Activated T-cell treated with anti-CD3 and anti-CD28 coated beads, Interleukin-2, amount 50 U/mL, for 1 hour (primary cell): Measurements from ENCODE around the gene METAP1D.
"Not testable (repeated sequence)": the region's sequence is repeated elsewhere in the genome, so short reads cannot be mapped to it uniquely, and the experiment has no call there.

ENCODE experiments used
- DNase-seq: peaks from one replicate; pipeline ENCODE4 v3.0.0-alpha.2; 2020

Gene METAP1D

GRCh38 chr2:172049567-172050120 is 49.9 kb downstream of the METAP1D start:
- DNase-seq, result no peak

- DNase-seq, result no peak
Observed at GRCh38 chr2:172050479-172051125, 50.8 kb downstream of the METAP1D start.

GRCh38 chr2:172052000-172052983 is 52.5 kb downstream of the METAP1D start:
- DNase-seq, result no peak

- DNase-seq, result no peak
Observed at GRCh38 chr2:172053486-172053885, 53.7 kb downstream of the METAP1D start.

- no peak for DNase-seq
Observed at GRCh38 chr2:172056293-172056692, 56.5 kb downstream of the METAP1D start.

- no peak for DNase-seq
Observed at GRCh38 chr2:172058660-172059059, 58.9 kb downstream of the METAP1D start.

GRCh38 chr2:172060118-172060517 is 60.4 kb downstream of the METAP1D start:
- not testable (repeated sequence) for DNase-seq

- no peak for DNase-seq
Observed at GRCh38 chr2:172062402-172063004, 62.8 kb downstream of the METAP1D start.

- DNase-seq, result no peak
Observed at GRCh38 chr2:172063446-172063845, 63.7 kb downstream of the METAP1D start.

- no peak for DNase-seq
Observed at GRCh38 chr2:172065111-172065510, 65.4 kb downstream of the METAP1D start.

- no peak for DNase-seq
Observed at GRCh38 chr2:172066394-172066886, 66.7 kb downstream of the METAP1D start.

- not testable (repeated sequence) for DNase-seq
Observed at GRCh38 chr2:172067905-172068304, 68.2 kb downstream of the METAP1D start.

GRCh38 chr2:172070936-172071335 is 71.2 kb downstream of the METAP1D start:
- DNase-seq, result no peak

GRCh38 chr2:172072303-172072702 is 72.5 kb downstream of the METAP1D start:
- no peak for DNase-seq

- no peak for DNase-seq
Observed at GRCh38 chr2:172072706-172073105, 73.0 kb downstream of the METAP1D start.

- no peak for DNase-seq
Observed at GRCh38 chr2:172073518-172073917, 73.8 kb downstream of the METAP1D start.

GRCh38 chr2:172074254-172074653 is 74.5 kb downstream of the METAP1D start:
- no peak for DNase-seq

- DNase-seq, result no peak
Observed at GRCh38 chr2:172079416-172079815, 79.7 kb downstream of the METAP1D start.

GRCh38 chr2:172079838-172080640 is 80.3 kb downstream of the METAP1D start:
- DNase-seq, result no peak

- DNase-seq, result peak; percentile 20
Observed at GRCh38 chr2:172080641-172081220, 81.0 kb downstream of the METAP1D start.

- peak; percentile 27 for DNase-seq
Observed at GRCh38 chr2:172081221-172082022, 81.7 kb downstream of the METAP1D start.
